HG03520 (cell line): Measurements from ENCODE around the gene CFAP141.
"Not testable (repeated sequence)": the region's sequence is repeated elsewhere in the genome, so short reads cannot be mapped to it uniquely, and the experiment has no call there.

Source experiments
- ATAC-seq: cut with Tn5 transposase; IDR thresholded peaks from one replicate; pipeline ENCODE4 v1.9.1; 2021; ENCODE audit warnings: mild to moderate bottlenecking, moderate library complexity; ENCODE audit not compliant: unreplicated experiment

Gene CFAP141

GRCh38 chr1:154206196-154206595 is at the start of gene CFAP141:
Gene CFAP141, minus strand, starts transcription at chr1:154206333. Its CDS starts 26 bp downstream, at chr1:154206307.
- no peak for ATAC-seq

DNA sequence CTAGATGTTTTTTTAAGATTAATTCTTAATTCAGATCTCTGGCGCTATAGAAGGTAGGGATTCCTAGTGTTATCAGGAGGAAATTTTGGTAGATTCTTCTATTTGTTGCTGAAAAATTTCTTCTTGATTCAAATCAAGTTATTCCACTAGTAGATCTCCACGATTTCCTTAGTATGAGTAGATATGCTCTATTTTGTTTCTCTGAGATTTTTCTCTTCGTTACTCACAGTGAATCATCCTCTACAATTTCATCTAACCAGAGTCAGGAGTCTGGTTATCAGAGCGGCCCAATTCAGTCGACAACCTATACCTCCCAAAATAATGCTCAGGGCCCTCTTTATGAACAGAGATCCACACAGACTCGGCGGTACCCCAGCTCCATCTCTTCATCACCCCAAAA is 47.5 kb upstream of the CFAP141 start:
- no peak for ATAC-seq

- no peak for ATAC-seq
Observed at GRCh38 chr1:154241703-154242351, 35.7 kb upstream of the CFAP141 start.

- ATAC-seq, result no peak
Observed at GRCh38 chr1:154240294-154240833, 34.2 kb upstream of the CFAP141 start.

- ATAC-seq, result no peak
Observed at GRCh38 chr1:154239491-154239890, 33.4 kb upstream of the CFAP141 start.

DNA sequence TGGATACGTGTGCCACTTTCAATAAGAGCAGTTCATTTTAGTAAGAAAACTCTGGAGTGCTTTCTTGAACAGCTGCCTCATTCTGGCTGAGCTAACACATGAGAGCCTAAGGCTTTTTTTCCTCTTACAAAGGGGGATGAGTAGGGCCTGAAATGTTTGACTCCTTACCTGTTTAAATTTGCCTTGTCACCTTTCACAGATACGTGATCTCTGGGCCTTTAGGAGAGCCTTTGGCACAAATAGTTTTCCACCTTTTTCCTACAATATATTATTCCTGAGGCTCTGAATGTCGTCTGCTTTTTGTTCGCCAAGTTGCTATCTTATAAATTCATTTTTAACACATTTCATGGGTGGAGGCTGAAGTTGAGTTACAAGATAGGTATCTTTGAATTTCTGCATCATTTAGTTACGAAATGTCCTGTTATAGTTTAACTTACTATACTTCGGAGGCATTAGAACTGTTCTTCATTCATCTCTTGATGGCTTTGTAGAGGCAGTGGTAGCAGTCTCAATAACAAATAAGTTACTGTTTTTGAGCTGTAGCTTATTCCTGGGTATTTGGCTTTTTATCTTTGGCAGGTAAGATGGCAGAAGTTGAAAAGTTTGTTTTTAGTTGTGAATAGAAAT is 31.9 kb upstream of the CFAP141 start:
- no peak for ATAC-seq

- no peak for ATAC-seq
Observed at GRCh38 chr1:154237435-154237834, 31.3 kb upstream of the CFAP141 start.

DNA sequence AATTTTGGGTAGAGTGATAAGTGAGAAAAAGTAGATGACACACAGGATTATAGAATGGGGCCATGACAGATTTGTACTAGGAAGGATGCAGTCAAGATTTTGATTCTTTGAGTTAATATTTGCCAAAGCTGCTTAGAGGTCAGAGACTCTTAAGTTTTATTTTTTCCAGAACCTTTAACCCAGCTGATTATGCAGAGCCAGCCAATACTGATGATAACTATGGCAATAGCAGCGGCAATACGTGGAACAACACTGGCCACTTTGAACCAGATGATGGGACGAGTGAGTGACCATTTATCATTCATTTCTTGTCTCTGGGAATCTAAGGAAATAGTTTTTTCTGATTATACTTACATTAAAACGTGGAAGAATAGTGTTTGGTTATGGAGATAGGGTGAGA is 30.7 kb upstream of the CFAP141 start:
- no peak for ATAC-seq

- not testable (repeated sequence) for ATAC-seq
Observed at GRCh38 chr1:154233127-154233526, 27.0 kb upstream of the CFAP141 start.

DNA sequence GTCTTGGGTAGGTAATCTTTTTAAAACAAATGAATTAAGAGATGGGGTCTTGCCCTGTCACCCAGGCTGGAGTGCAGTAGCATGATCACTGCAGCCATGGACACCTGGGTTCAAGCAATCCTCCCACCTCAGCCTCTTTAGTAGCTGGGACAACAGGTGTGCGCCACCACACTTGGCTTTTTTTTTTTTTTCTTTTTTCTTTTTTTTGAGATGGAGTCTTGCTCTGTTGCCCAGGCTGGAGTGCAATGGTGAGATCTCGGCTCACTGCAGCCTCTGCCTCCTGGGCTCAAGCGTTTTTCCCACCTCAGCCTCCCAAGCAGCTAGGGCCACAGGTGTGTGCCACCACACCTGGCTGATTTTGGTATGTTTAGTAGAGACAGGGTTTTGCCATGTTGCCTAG is 25.0 kb upstream of the CFAP141 start:
- ATAC-seq, result not testable (repeated sequence)

DNA sequence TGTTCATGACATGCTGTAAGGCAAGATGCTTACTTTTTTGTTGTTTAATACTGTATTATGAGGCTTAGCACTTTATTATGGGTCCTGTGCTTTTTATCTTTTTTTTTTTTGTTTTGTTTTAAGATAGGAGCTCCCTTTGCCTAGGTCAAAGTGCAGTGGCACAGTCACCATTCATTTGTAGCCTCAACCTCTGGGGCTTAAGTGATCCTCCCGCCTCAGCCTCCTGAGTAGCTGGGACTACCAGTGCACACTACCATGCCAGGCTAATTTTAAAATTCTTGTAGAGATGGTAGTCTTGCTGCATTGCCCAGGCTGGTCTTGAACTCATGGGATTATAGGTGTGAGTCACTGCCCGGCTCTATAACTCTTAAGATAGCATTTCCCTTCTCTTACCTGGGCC is 19.2 kb upstream of the CFAP141 start:
- ATAC-seq, result no peak

- ATAC-seq, result no peak
Observed at GRCh38 chr1:154223621-154224020, 17.5 kb upstream of the CFAP141 start.

DNA sequence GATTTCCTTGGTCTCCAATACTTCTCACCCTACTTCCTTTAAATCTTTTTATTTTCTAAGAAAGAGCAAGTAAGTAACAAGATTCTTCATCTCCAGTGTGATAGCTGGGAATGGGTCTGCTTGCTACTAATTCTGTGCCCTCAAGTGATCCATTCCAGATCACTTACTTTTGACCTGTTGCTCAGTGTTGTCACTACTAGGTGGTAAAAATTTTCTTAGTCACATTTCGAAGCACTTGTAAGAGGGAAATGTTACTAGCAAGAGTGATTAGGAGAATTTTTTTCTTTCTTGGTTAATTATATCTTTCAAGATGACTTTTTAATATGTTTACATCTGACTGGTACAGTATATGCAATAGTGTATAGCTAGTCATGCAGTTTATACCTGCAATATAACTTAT is 16.8 kb upstream of the CFAP141 start:
- no peak for ATAC-seq

DNA sequence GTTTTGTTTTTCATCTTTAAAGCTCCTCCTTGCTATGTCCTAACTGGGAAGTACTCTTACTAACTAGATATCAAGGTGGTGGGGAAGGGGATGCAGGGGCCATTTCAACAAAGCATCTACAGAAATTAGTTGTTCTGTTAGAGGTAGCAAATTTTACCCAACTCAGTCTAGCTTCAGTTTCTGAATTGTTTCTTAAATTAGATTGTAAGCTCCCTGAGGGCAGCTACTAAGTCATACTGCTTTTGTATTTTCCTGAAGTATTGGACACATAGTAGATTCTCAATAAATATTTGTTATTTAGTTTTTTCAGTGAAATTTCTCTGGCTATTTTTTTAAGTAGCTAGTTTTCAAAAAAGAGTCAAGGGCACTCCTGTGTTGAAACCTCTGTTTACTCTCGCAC is 16.4 kb upstream of the CFAP141 start:
- no peak for ATAC-seq

- ATAC-seq, result peak; percentile 3
Observed at GRCh38 chr1:154221278-154222001, 15.3 kb upstream of the CFAP141 start.

DNA sequence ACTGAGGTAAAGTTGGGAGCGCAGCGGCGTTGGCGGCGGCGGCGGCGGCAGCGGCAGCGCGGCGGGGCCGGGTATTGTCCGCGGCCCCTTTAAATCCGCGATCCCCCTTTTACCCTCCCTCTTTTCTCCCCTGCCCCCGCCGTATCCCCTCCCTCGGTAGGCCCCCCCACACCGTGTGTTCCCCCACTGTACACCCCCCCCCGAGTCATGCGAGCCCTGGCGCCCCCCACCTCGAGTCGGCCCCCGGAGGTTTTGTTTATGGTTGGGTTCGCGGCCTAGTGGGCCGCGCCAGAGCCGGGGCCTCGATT is 14.8 kb upstream of the CFAP141 start:
- ATAC-seq, result peak; percentile 13

- ATAC-seq, result peak; percentile 89
Observed at GRCh38 chr1:154220071-154220969, 14.2 kb upstream of the CFAP141 start, which contains the start of gene UBAP2L. Gene UBAP2L, plus strand, starts transcription at chr1:154220955. Its CDS starts 4,169 bp downstream, at chr1:154225124.

DNA sequence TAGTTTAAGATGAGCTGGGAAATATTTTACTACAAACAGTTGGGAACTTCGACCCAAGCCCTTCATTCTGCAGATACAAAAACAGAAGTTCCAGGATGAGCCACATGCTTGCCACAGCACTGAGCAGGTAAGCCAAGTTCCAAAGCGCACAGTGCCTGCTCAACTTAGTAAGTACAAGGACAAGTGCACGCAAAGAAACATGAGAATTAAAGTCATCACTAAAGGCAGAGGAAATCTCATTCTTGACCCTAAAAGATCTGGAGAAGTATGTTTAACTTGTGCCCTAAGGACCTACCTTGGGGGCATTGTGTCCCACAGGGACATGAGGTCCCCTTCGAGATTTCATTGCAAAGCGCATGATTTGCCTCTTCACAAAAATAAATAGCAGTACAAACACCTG is 13.4 kb upstream of the CFAP141 start:
- ATAC-seq, result no peak

DNA sequence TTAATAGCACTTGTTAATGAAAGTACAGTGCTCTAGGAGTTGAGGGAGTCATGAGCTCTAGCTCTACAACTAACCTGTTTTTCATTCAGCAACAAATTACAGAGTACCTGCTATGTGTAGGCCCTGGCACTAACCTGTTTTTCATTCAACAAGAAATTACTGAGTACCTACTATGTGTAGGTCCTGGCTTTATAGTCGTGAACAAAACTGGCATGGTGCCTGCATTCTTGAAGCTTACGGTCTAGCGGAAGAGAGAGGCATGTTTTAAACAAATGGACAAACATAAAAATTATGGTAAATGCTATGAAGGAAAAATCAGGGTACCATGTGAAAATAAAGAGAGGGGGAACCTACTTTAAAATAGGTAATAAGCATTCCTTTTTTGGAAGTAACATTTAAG is 12.4 kb upstream of the CFAP141 start:
- ATAC-seq, result no peak

- no peak for ATAC-seq
Observed at GRCh38 chr1:154213274-154213673, 7.1 kb upstream of the CFAP141 start.

DNA sequence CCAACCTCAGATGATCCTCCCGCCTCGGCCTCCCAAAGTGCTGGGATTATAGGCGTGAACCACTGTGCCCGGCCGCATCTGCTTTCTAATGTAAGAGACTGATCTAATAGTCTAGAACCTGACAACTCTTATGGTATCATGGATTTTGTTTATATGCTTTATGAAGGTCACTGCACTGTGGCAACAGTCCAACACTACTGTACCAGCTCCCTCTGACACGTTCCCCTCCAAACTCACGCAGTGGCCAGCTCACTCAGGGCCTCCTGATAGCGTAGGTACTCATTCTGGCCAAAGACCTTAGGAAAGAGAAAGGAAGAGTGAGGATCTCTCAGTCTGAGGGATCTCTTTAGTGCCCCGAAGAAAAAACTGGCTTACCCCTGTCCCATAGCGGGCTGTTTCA is 6.0 kb upstream of the CFAP141 start:
- no peak for ATAC-seq
